Measurements from ENCODE around the gene TWSG1. TPM values are rescaled to one million over a fixed set of nuclear protein-coding genes. Genes with fewer than 3 reads are reported as not detected.

Gene TWSG1
- total RNA-seq (2014; rRNA removed; shearing (Covaris generic)) = 15.9 and 20.1 TPM in 2 replicates

DNA sequence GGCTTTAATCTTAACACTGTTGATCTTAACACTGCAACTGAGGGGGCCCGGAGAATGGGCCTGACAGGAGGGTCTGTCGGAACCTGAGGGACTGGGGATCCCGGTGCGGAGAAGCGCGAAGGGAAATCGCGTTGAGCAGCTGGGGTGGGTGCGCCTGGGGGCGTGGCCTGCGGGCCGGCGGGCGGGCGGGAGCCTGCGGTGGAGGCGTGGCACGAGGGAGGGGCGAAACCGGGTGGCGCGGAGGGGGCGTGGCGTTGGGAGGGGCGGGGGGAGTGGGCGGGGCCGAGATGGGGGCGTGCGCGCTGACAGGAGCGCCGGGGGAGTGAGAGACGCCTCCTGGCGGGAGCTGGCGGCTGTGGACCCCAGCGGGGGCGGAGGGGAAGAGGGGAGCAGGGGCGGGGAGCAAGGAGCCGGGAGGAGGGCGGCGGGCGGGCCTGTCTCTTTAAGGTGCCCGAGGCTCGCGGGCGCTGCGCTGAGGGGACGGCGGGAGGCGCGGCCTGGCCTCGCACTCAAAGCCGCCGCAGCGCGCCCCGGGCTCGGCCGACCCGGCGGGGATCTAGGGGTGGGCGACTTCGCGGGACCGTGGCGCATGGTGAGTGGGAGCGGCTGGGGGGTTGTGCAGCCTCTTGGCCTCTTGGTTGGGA lies at the start of gene TWSG1:
TSS of gene TWSG1 (plus strand) at position 445 of the 644 bp plus-strand sequence. CDS start 2,457 bp downstream, outside the sequence.
- DNase-seq (ENCODE audit: low spot score) = peak; percentile 95

DNA sequence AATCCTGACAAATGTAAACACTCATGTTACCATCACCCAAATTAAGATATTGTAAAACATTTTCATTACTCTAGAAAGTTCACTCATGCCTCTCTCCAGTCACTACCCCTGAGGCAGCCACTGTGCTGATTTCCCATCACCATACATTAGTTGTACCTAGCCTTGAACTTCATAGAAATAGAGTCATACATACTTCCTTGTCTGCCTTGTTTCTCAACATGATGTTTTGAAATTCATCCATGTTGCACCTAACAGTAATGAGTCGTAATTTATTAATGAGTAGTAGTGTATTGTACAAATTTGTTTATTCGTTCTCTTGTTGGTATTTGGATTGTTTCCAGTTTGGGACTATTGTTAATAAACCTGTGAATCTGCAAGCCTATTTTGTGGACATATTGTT lies 49.0 kb upstream of the TWSG1 start:
- DNase-seq (ENCODE audit: low spot score) = no peak

DNA sequence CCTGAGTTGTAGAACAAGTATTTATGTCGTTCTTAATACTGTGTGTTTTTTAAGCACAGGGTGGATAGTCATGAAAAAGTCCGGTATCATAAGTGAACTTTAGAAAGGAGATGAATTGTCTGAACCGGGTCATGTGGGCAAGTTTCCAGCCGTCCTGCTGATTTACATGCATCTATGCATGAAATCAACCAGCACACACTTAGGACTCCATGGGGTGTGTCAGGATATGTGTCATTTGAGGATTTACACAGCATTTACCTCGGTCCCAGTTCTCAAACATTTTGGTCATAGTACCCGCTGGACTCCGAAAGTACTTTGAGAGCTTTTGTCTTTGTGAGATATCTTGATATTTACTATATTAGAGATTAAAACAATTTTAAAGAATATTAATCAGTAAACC lies 47.5 kb upstream of the TWSG1 start:
- DNase-seq (ENCODE audit: low spot score) = no peak

DNA sequence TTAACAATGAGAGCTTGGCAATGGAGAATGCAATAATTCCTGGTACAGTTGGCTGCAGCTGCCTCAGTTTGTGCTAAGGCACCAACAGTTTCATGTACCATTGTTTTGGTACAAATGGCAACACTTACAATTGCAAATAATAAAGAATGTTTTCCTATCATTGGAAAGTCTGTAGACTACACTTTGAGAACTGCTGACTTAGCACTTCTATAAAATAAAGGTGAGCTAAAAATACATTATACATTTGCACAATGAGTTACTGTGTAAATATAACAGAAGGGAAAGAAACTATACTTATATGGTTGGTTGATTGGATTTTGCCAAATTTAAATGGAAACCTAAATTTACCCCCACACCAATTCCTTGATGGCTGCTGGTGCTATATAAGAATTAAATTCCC lies 44.9 kb upstream of the TWSG1 start:
- no peak for DNase-seq (ENCODE audit: low spot score)

DNA sequence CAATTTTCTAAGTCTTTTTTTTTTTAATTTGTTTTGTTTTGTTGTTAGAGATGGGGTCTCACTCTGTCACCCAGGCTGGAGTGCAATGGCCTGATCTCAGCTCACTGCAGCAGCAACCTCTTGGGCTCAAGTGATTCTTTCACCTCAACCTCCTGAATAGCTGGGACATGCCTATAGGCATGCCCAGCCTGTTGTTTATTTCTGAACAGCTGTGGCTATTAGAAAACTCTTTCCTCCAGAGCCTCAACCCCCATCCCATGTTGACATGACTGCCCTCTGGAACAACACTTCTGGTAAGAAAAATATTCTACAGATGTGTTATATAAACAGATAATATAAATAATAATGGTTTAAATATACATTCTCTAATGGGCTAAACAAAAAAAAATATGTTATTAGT lies 44.4 kb upstream of the TWSG1 start:
- DNase-seq (ENCODE audit: low spot score) = no peak

DNA sequence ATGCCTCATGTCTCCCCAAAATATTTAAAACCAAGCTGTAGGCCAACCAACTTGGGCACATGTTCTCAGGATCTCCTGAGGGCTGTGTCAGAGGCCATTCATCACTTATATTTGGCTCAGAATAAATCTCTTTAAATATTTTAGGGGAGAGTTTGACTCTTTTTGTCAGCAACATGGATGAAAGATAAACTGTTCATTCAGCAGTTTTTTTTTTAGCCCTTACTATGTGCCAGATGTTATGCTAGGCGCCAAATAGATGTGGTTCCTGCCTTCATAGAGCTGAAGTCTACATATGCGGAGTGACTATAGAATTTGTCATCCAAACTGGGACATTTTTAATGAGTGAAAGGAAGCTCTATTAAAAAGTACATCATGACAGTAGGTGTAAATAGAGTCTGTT lies 42.5 kb upstream of the TWSG1 start:
- DNase-seq (ENCODE audit: low spot score) = no peak

DNA sequence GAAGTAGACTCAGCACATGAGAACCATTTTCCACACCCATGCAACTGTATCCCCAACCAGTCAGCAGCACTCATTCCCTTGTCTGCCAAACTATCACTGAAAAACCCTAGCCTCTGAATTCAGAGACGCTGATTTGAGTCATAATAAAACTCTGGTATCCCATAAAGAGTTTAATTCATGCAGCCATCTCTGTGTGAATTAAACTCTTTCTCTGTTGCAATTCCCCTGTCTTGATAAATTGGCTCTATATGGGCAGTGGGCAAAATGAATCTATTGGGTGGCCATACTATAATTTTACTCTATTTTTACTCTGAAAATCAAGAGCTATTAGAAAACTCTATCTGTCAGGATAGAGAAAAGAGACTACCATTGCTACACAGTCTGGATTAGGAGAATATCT lies 40.6 kb upstream of the TWSG1 start:
- DNase-seq (ENCODE audit: low spot score) = no peak

DNA sequence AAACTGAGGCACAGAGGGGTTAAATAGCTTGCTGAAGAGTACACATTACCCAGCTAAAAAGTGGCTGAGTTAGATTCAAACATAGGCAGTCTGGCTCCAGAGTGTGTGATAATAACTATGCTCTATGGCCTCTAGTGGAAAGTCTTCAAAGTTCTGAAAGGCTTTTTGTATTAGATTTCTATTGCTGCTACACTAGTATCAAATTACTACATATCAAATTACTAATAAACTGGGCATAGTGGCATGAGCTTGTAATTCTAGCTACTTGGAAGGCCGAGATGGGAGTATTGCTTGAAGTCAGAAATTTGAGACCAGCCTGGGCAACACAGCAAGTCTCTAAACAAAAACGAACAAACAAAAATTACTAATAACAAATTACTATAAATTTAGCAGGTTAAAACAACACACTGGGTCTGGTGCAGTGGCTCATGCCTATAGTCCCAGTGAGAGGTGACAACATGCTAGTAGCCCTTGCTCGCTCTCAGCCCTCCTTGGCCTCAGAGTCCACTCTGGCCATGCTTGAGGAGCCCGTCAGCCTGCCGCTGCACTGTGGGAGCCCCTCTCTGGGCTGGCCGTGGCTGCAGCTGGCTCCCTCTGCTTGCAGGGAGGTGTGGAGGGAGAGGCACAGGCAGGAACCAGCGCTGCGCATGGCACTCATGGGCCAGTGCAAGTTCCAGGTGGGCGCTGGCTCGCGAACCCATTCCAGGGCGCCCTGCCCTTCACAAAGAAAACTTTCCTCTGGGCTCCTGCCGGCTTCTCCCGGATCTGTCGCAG lies 38.2 kb upstream of the TWSG1 start:
- no peak for DNase-seq (ENCODE audit: low spot score)

DNA sequence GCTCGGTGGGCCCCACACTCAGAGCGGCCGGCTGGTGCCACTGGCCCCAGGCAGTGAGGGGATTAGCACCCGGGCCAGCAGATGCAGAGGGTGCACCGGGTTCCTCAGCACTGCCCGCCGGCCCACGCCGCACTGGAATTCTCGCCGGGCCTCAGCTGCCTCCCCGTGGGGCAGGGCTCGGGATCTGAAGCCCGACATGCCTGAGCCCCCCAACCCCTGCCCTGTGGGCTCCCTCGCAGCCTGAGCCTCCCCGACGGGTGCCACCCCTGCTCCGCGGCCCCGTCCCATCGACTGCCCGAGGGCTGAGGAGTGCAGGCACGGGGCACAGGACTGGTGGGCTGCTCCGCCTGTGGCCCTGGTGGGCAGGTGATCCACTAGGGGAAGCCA lies 37.6 kb upstream of the TWSG1 start:
- DNase-seq (ENCODE audit: low spot score) = no peak

DNA sequence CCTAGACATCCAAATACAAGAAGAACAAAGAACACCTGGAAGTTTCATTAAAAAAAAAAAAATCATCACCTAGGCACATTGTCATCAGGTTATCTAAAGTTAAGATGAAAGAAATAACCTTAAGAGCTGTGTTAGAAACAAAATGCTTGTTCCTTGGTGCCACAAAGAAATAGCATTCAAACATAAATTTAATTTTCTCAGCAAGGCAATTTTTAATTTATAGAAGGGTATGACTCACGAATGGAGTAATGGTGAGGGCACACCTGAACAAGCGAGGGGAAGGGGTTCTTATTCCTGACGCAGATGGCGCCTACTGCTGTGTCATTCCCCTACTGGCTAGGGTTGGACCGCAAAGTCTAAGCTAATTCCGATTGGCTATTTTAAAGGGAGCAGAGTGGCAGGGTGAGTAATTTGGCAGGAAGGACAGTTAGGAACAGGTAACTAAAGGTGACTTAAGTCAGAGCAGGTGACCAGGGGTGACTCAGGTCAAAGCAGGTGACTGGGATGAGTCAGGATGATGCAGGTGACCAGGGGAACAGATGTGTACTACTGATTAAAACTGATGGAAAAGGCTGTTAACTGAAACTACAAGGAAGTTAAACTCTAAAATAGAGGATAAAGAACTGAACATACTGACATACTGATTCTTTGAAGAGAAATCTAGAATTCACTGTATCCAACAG lies 30.0 kb upstream of the TWSG1 start:
- no peak for DNase-seq (ENCODE audit: low spot score)

DNA sequence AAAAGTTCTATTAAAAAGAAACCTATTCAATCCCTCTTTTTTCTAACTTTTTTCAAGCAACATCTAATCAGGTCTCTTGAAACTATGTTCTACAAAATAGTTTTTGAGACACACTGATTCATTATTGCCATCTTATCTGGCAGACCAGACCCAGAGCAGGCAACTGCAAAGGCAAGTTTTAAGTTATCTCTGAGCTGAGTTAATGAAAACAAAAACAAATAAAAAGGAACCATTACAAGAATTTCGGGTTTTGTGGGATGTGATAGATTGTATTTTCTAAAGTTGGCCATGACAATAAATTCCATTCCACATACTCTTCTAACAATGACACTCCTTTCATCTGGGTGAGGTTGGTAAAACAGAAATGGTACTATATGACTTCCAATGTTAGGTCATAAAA lies 15.2 kb upstream of the TWSG1 start:
- DNase-seq (ENCODE audit: low spot score) = no peak

DNA sequence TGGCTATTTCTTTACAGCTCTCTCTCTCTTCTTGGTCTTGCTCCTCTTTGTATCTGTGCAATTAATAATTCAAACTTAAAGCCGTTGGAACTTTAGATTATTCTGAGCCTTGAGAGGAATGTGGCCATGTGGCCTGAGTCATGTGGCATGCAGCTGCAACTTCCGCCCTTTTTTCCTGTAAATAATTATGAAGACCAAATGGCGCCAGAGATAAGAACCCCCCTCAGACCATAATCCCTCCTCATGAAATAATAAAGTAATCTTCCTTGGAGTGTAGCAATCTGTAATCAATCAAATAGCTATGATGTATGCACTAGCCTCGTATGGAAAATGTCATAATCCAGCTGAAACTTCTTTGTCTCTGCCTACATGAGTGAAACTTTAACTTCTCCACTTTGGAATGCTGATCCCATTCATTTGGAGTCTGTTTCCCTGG lies 13.5 kb upstream of the TWSG1 start:
- no peak for DNase-seq (ENCODE audit: low spot score)

DNA sequence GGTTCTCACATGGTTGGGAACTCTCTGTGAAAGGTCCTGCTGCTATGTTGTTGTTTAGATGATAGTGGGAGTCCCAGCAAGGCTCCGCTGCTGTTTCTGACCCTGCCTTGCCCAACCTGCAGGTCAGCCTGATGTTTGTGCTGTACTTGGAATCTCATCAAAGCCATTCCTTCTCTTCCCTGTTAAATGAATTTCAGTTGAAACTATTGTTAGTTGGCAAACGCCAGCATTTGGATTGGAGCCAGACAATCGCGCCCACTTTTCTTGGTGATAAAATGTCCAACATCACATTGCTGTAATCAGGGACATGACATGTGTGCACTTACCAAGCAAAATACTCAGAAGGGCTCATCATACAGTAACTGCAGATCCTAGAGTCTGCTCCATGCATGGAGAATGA lies 12.8 kb upstream of the TWSG1 start:
- no peak for DNase-seq (ENCODE audit: low spot score)

DNA sequence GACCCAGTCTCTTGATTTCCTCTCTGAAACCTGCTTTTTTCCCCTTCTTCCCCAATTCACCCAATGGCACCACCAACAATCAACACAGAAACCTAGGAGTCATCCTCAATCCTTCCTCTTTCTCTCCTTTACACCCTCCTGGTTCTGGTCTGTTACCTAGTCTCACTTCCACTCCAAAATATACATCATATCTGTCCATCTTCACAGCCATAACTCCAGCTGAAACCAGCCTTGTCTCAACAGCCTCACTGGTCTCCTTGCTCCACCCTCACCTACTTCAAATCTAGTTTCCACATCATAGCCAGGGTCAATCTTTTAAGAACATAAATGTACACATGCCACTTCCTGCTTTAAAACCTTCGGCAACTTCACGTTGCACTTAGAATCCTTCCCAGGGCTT lies 11.8 kb upstream of the TWSG1 start:
- no peak for DNase-seq (ENCODE audit: low spot score)

DNA sequence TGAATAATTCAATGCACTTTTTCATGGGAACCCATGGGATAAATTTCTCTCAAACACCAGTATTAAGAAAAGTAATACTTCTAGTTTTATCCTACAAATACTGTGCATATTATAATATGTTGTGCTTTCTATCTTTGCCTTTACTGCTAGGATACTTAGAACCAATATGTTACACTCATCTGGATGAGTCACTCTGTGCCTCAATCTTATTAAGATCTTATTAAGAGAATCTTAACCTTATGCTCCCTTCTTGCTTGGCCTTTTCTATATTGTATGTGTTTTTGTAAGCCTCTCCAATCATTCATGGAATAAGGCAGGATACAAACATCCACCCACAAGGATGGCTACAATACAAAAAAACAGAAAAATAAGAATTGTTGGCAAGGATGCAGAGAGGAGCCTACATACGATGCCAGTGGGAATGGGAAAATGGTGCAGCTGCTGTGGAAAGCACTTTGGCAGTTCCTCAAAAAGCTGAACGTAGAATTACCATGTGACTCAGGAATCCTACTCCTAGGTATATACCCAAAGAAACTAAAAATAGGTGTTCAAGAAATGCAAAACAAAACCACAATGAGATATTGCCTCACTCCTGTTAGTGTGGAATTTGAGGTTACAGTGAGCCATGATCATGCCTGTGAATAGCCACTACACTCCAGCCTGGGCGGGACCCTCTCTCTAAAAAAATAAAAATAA lies 10.7 kb upstream of the TWSG1 start:
- DNase-seq (ENCODE audit: low spot score) = no peak

DNA sequence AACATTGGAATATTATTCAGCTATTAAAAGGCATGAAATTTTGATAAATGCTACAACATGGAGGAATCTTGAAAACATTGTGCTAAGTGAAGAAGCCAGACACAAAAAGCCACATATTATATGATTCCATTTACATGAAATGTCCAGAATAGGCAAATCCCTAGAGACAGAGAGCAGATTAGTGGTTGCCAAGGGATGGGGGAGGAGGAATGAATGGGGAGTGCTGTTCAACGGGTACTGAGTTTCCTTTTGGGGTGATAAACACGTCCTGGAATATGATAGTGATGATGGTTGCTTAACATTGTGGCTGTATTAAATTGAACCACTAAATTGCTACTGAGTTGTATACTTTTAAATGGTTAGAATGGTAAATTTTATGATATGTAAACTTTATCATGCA lies 8.9 kb upstream of the TWSG1 start:
- DNase-seq (ENCODE audit: low spot score) = no peak

DNA sequence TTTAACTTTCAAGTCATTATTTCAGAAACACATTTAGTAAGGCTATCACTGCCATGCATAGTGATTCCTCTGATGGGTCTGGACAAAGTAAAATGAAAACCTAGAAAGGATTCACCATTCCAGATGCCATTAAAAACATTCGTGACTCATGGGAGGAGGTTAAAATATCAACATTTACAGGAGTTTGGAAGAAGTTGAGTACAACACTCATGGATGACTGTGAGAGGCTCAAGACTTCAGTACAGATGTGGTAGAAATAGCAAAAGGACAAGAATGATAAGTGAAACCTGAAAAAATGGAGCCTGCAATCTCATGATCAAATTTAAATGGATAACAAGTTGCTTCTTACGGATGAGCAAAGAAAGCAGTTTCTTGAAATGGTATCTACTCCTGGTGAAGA lies 5.8 kb upstream of the TWSG1 start:
- DNase-seq (ENCODE audit: low spot score) = no peak

DNA sequence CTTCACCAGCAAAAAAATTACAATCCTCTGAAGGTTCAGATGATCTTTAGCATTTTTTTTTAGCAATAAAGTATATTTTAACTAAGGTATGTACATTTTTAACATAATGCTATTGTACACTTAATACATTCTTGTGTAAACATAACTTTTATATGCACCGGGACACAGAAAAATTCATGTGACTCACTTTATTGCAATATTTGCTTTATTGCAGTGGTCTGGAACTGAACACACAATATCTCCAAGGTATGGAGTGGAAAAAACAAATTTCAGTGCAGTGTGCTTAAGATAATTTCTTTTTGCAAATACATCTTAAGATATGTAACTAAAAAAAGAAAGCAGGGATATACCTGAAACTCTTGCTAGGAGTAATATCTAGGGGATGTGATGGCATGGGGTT lies 5.1 kb upstream of the TWSG1 start:
- peak; percentile 21 for DNase-seq (ENCODE audit: low spot score)

DNA sequence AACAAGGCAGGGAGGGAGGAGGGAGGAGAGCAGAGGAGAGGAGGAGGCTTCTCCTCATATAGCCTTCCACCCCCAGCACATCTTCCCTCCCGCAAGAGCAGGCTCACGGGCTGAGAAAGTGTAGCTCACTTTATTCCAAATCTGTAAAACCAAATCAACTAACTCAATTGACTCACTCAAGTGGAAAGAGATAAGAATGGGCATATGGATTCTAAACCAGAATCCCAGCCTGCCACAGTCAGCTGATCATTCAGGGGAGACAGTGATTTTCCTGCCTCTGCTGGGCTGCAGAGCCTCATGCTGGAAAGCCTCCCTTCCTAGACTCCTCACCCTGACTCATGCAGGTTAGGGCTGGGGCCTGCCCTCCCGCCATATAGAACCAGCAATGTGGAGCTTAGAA lies 4.2 kb upstream of the TWSG1 start:
- DNase-seq (ENCODE audit: low spot score) = no peak

DNA sequence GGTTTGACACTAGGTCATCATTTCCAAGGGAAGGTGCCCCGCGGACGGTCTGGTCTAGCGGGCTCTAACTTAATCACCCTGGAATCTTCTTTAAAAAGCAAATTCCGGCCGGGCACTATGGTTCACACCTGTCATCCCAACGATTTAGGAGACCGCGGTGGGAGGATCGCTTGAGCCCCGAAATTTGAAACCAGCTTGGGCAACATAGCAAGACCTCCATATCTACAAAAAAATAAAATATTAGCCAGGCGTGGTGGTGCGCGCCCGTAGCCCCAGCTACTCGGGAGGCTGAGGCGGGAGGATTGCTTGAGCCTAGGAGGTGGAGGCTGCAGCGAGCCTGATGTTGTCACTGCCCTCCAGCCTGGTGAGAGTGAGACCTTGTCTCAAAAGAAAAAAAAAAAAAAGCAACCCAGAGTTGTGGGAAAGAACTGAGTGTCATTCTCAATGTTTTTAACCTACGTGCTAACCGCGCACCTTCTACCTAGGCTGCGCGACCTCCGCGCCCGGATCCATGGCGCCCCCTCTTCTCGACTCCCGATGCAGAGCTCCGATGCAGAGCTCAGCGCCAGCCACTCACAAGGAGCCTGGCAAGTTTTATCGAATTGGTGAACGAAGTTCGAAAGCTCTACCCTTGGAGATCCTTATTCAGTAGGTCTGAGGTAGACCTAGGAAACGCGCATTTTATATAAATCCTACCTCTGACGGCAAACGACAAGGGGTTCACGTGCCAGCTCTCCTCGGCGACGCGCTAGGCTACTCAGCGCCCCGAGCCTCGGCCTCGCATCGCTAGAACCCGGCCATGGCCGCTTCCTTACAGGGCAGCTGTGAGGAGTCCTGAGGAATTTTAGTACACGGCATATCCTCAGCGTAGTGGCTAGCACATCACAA lies 888 bp upstream of the TWSG1 start:
- no peak for DNase-seq (ENCODE audit: low spot score)

Data from HT-29 (cell line).